Activated CD8-positive, alpha-beta T cell treated with anti-CD3 and anti-CD28 coated beads, Interleukin-2, amount 10 ng/mL, durations not matched to agents 7 days and 5 days (primary cell): ENCODE results near the gene ARNT2. TPM values are rescaled to one million over a fixed set of nuclear protein-coding genes. Genes with fewer than 3 reads are reported as not detected.
A peak's percentile ranks its signal among the peaks of the same experiment; 100 is the strongest.

ENCODE experiments used
- ATAC-seq: fragments of 150-1000 bp; cut with Tn5 transposase; one replicate; pipeline ENCODE4 v1.10.0; 2021; ENCODE audit warnings: moderate library complexity
- CTCF ChIA-PET: fragments of 350-600 bp; sonication (Branson Sonifier 250); formaldehyde crosslinking; loops from one replicate; lab custom pipeline; 2021; ENCODE audit warnings: antibody characterized with exemption; lab: Charles Lee
- POLR2A ChIA-PET: fragments of 350-600 bp; sonication (Branson Sonifier 250); formaldehyde crosslinking; loops from one replicate; lab custom pipeline; 2021; ENCODE audit warnings: antibody characterized with exemption; lab: Charles Lee
- DNase-seq: peaks from one replicate; pipeline ENCODE4 v3.0.0-alpha.2; 2020
- H3K27ac Mint-ChIP-seq: one replicate; pipeline ENCODE4 v1.8.0; 2021; ENCODE audit warnings: mild to moderate bottlenecking, mixed read lengths
- H3K27me3 Mint-ChIP-seq: one replicate; pipeline ENCODE4 v1.8.0; 2021; ENCODE audit warnings: low read depth, mixed read lengths
- H3K36me3 Mint-ChIP-seq: one replicate; pipeline ENCODE4 v1.8.0; 2021; ENCODE audit warnings: low read depth, mixed read lengths
- H3K4me1 Mint-ChIP-seq: one replicate; pipeline ENCODE4 v1.8.0; 2021; ENCODE audit warnings: low read depth, mixed read lengths
- H3K4me3 Mint-ChIP-seq: one replicate; pipeline ENCODE4 v1.8.0; 2021; ENCODE audit warnings: mild to moderate bottlenecking, mixed read lengths
- H3K9me3 Mint-ChIP-seq: one replicate; pipeline ENCODE4 v1.8.0; 2022; ENCODE audit warnings: mixed read lengths; ENCODE audit not compliant: insufficient read depth
- total RNA-seq, 2 experiments: library from RNA; stranded (reverse); gene quantifications; one replicate each; pipeline ENCODE4 v1.2.3, GENCODE V29; 2021

Gene ARNT2
- total RNA-seq, 2 experiments from 2014 or later, result not detected

DNA sequence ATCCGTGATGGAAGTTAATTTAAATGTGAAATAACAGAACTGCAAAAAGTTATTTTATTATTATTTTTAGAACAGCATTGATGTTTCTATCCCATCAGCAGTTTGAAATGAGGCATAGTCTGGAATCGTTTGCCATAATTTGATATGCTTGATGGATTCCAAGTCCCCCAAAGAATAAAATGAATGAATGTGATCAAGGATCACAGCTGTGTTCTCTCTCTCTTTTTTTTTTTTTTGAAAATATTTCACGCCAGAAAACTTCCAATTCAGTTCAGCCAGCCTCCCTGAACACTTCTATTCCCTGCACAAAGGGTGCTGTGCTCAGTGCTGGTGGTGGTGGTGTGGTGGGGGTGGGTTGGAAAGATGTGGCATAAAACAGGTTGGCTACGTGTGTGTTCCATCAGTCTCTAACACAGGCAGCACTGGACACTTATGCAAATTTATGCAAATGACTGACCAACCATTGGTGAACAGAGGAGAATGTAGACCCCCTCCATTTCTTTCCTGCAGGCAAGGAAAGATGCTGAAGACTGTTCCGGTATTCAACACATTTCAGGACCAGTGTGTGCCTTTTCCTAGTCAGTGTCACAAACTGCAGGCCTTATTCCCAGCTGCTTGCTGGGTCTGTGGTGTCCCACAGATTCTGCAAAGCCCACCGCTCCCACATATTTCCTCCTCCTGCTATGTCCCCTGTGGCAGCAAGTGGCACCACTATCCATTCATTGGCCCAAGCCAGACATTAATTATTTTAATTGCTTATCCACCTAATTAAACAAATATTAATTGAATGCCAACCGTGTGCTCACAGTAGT, 10.6 kb downstream of the ARNT2 start:
- ChIA-PET CTCF (no interaction called here), POLR2A (no interaction called here)
- peaks cover 20% of the 10 kb centered on the region for H3K27me3 Mint-ChIP-seq

DNA sequence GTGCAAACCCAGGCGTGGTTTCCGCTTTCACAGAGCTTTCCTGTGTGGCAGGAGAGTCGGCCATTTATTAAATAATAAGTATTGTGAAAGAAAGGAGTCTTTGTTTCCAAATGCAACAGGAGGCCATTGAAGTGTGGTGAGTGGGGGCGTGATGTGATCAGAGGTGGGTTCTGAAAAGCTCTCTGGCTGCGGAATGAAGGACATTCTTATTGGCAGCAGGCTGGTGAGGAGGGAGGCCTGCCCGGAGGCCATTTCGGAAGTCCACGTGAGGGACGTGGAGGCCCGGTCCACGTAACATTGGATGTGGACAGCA, 11.1 kb downstream of the ARNT2 start:
- peaks cover 14% of the 10 kb centered on the region for H3K27me3 Mint-ChIP-seq

More for the DNA sequence above, 10.6 kb downstream of the ARNT2 start:
- no peaks in the 10 kb centered on the region for H3K9me3 Mint-ChIP-seq
- no peak overlapping the region for H3K4me3 Mint-ChIP-seq
- H3K36me3 Mint-ChIP-seq, result no peaks in the 10 kb centered on the region
- H3K4me1 Mint-ChIP-seq, result no peaks in the 10 kb centered on the region
- ATAC-seq (no peak), DNase-seq (no peak)
- no peak overlapping the region for H3K27ac Mint-ChIP-seq

DNA sequence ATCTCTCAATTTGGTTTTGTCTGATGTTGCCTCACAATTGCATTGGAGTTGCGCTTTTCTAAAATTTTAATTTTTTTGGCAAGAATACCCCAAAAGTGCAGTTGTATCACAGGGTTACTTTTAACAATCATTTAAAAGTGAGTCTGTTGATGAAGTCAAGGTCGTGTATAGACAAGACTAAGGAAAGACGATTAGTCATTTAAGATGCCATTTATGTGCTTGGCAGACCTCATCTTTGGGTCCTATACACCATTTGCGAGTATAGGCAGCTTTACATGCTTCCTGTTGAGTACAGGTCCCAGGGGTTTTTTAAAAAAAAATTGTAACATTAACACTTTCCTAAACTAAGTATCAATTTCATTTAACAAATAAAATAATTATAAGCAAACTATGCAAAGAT, 12.5 kb downstream of the ARNT2 start:
- Mint-ChIP-seq H3K4me1 (no peaks in the 10 kb centered on the region), H3K4me3 (no peak overlapping the region), H3K36me3 (no peaks in the 10 kb centered on the region), H3K9me3 (no peaks in the 10 kb centered on the region), H3K27me3 (peaks cover 11% of the 10 kb centered on the region), H3K27ac (no peak overlapping the region)
- ChIA-PET CTCF (no interaction called here), POLR2A (no interaction called here)
- DNase-seq (no peak), ATAC-seq (no peak)

More for the DNA sequence above, 11.1 kb downstream of the ARNT2 start:
- DNase-seq (no peak), ATAC-seq (no peak)
- Mint-ChIP-seq H3K4me3 (no peak overlapping the region), H3K36me3 (no peaks in the 10 kb centered on the region), H3K27ac (no peak overlapping the region), H3K4me1 (no peaks in the 10 kb centered on the region), H3K9me3 (no peaks in the 10 kb centered on the region)
- POLR2A ChIA-PET, result no interaction called here
- CTCF ChIA-PET, result interaction anchor here (0.6 kb wide), 1 partner anchor 279 kb away, joined by 3 read pairs; no protein-coding TSS in a partner anchor

DNA sequence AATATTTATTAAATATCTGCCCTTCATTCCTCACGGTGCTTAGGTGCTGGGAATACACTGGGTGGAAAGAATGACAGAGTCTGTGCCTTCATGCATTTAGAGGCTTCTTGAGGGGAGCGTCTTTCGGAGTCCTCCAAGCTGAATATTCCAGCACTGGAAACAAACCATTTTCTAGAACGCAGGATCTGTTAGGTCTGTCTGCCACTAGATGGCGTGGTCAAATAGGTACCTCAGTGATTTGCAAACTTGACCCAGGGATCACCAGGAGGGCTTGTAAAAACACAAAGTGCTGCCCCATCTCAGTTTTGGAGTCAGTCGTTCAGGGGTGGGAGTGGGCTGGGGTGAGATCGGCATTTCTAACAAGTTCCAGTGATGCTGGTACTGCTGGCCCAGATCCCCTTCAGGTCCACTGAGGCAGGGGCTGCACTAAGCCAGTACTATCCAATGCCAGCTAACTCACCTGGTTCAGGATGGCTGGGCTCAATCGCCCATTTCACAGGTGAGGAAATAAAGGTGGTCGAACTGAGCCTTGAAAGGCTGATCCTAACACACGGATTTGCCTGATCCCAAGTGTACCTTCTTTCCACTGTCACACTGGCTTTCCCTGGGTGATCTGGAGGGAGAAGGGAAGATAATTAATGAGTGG, 14.8 kb downstream of the ARNT2 start:
- Mint-ChIP-seq H3K4me1 (no peaks in the 10 kb centered on the region), H3K27ac (no peak overlapping the region), H3K36me3 (no peaks in the 10 kb centered on the region), H3K9me3 (no peaks in the 10 kb centered on the region), H3K4me3 (no peak overlapping the region), H3K27me3 (peaks cover 15% of the 10 kb centered on the region)
- CTCF ChIA-PET, result interaction anchor here (0.8 to 1.3 kb wide), 3 partner anchors 12 to 169 kb away, joined by 3 to 4 read pairs (median 4); no protein-coding TSS in a partner anchor
- ATAC-seq, result no peak
- DNase-seq, result peak; percentile 26
- POLR2A ChIA-PET, result no interaction called here

DNA sequence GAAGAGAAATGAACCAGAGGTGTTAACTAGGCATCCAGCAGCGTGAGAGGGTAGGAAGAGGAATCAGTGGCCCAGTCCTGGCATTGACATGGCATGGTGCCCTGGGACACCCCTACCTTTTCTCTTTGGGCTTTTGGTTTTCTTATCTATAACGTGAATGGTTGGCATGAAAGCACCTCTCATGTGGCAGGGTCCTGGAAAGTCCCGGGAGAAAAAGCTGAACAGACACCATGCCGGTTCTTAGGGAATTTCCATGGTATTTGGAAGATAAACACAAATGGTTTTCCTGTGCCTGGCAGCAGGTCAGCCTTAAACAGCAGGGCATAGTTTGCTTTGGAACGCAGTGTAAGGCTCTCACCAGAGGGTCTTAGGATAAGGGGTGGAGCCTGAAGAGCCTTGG, 15.4 kb downstream of the ARNT2 start:
- H3K4me3 Mint-ChIP-seq, result no peak overlapping the region
- POLR2A ChIA-PET, result no interaction called here
- H3K9me3 Mint-ChIP-seq, result no peaks in the 10 kb centered on the region
- peaks cover 15% of the 10 kb centered on the region for H3K27me3 Mint-ChIP-seq
- ATAC-seq (no peak), DNase-seq (no peak)
- H3K27ac Mint-ChIP-seq, result no peak overlapping the region
- CTCF ChIA-PET, result interaction anchor here (1.3 kb wide), 1 partner anchor 13 kb away, joined by 4 read pairs; no protein-coding TSS in a partner anchor
- H3K4me1 Mint-ChIP-seq, result no peaks in the 10 kb centered on the region
- no peaks in the 10 kb centered on the region for H3K36me3 Mint-ChIP-seq

DNA sequence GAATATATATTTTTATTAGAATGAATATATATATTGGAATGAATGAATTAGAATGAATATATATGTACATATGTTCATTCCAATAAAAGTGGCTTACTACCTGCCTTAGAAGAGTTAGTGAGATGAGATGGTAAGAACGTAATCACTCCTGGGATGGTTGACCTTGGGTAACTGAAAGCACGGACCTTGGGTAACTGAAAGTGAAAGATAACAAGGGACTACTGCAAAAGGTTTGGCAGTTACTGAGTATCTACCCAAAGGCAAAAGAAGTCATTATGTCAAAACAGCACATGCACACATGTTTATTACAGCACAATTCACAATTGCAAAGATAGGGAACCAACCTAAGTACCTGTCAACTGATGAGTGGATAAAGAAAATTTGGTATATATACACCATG, 16.5 kb downstream of the ARNT2 start:
- POLR2A ChIA-PET, result no interaction called here

DNA sequence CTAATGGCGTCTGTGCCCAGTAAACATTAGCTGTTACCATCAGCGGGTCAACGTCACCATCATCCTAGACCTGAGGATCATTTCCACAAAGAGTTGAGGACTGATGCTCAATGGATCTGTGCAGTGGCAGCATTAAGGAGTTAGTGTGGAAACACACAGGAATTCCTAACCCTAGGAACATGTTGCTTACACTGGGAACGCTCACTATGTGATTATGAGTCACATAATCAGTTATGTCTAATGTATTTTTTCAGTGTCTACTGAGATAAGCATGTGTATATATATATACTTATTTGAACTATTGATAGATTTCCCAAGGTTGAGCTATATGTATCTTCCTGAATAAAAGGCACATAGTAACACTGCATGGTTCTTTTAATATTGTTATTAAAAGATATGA, 19.0 kb downstream of the ARNT2 start:
- H3K9me3 Mint-ChIP-seq, result no peaks in the 10 kb centered on the region
- CTCF ChIA-PET, result interaction anchor here (0.8 kb wide), 1 partner anchor 24 kb away, joined by 3 read pairs; no protein-coding TSS in a partner anchor
- DNase-seq, result no peak
- H3K4me3 Mint-ChIP-seq, result no peak overlapping the region
- no peak for ATAC-seq
- no peaks in the 10 kb centered on the region for H3K4me1 Mint-ChIP-seq
- peaks cover 11% of the 10 kb centered on the region for H3K27me3 Mint-ChIP-seq
- H3K36me3 Mint-ChIP-seq, result no peaks in the 10 kb centered on the region
- POLR2A ChIA-PET, result no interaction called here
- no peak overlapping the region for H3K27ac Mint-ChIP-seq

More for the DNA sequence above, 16.5 kb downstream of the ARNT2 start:
- CTCF ChIA-PET, result no interaction called here
- Mint-ChIP-seq H3K36me3 (no peaks in the 10 kb centered on the region), H3K27me3 (peaks cover 15% of the 10 kb centered on the region), H3K4me1 (no peaks in the 10 kb centered on the region), H3K9me3 (no peaks in the 10 kb centered on the region), H3K27ac (no peak overlapping the region), H3K4me3 (no peak overlapping the region)
- DNase-seq, result no peak
- no peak for ATAC-seq

DNA sequence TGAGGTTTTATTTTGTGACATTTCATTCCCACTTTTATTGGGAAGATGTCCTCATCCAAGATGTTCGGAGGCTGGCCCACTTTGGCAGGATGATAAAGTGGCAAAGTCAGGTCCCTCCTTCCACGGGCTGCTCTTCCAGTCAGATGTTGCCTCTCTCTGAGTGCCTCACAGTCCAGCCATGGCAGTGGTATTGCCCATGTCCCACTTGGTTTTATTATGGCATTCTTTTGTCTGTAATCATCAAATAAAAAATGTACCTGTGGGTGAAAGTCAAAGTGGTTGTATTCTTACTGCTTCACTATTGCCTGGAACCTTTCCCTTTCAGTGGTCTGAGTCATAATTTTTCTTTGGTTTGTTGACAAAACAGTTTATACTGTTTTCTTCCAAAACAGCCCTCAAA, 20.2 kb downstream of the ARNT2 start:
- DNase-seq (no peak), ATAC-seq (no peak)
- Mint-ChIP-seq H3K4me3 (no peak overlapping the region), H3K4me1 (no peaks in the 10 kb centered on the region), H3K27ac (no peak overlapping the region), H3K36me3 (no peaks in the 10 kb centered on the region), H3K27me3 (peaks cover 11% of the 10 kb centered on the region), H3K9me3 (no peaks in the 10 kb centered on the region)
- ChIA-PET POLR2A (no interaction called here), CTCF (no interaction called here)

DNA sequence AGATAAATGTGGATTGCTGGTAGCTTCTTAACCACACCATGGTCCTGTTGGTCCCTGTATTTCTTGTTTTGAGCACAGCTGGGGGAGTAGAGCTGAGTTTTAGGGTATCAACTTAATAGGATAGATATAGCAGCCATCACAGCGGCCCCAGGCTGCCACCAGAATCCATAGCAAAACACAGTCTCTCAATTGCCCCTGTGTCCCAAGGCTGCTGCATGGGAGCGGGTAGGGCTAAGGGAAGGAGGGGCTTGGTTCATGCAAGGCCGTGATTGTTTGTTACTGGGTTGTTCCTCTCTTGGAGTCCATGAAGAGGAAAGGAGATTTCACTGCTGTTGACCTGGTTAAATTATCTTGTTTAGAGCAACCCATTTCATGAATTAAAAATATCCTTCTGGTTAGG, 22.1 kb downstream of the ARNT2 start:
- ChIA-PET CTCF (no interaction called here), POLR2A (no interaction called here)
- no peak for DNase-seq
- Mint-ChIP-seq H3K27ac (no peak overlapping the region), H3K9me3 (no peaks in the 10 kb centered on the region), H3K4me1 (no peaks in the 10 kb centered on the region), H3K4me3 (no peak overlapping the region), H3K36me3 (no peaks in the 10 kb centered on the region), H3K27me3 (peaks cover 10% of the 10 kb centered on the region)
- ATAC-seq, result no peak

DNA sequence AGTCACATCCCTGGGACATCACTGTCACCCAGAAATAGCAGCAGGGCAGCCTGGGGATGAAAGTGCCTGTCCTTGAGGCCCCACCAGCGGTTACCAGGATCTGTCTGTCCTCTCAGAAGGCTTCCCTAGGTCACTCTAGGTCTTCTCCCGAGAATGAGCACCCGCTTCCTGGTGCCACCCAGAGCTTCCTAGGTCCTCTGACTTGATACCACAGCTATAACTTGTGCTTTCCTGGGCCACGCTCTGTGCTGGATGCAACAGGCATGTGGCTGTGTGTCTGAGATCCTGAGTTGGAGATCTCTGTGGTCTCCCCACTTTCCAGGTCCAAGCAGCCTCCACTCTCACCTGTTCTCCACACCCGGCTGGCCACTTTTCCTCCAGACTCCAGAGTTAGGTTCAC, 25.8 kb downstream of the ARNT2 start:
- H3K4me1 Mint-ChIP-seq, result no peaks in the 10 kb centered on the region
- no peaks in the 10 kb centered on the region for H3K9me3 Mint-ChIP-seq
- ChIA-PET POLR2A (no interaction called here), CTCF (interaction anchor here (2.4 kb wide), 1 partner anchor 26 kb away, joined by 7 read pairs; no protein-coding TSS in a partner anchor)
- no peaks in the 10 kb centered on the region for H3K36me3 Mint-ChIP-seq
- H3K27ac Mint-ChIP-seq, result no peak overlapping the region
- ATAC-seq (no peak), DNase-seq (no peak)
- peaks cover 3% of the 10 kb centered on the region for H3K27me3 Mint-ChIP-seq
- no peak overlapping the region for H3K4me3 Mint-ChIP-seq

DNA sequence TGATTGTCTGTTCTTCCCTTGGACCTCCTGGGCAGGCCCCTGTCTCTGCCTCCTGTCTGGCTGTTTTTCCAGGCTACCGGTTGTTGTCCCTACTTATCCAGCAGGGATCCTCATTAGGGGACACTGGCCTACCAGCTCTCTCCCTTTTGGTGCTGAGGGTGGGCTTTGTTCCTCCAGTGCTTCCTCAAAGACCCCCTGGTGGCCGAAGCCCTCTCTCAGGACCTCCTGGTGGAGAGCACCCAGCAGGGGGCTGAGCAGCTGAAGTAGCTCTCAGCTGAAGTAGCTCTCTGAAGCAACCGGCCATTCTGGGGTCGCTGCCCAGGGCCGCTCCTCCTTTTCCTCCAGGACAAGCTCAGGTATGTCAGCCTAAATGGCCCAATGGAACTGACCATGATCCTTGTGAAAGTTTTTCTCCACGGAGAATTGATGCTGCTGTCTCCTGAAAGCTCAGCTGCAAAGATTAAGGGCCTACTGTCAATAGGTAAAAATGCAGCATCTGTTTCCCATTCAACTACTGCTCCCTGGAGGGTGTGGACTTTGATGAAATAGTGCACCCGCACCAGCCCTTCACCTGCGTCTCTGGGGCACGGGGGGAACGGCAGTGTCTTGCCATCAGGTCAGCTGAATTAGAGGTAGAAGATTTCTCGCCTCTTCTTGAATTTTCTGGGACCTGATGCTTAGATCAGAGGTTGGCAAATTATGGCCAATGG, 27.6 kb downstream of the ARNT2 start:
- H3K9me3 Mint-ChIP-seq, result no peaks in the 10 kb centered on the region
- no peaks in the 10 kb centered on the region for H3K4me1 Mint-ChIP-seq
- DNase-seq, result no peak
- H3K4me3 Mint-ChIP-seq, result no peak overlapping the region
- H3K27me3 Mint-ChIP-seq, result peaks cover 3% of the 10 kb centered on the region
- POLR2A ChIA-PET, result no interaction called here
- no peak for ATAC-seq
- CTCF ChIA-PET, result interaction anchor here (0.7 kb wide), 1 partner anchor 13 kb away, joined by 3 read pairs; no protein-coding TSS in a partner anchor
- H3K36me3 Mint-ChIP-seq, result no peaks in the 10 kb centered on the region
- H3K27ac Mint-ChIP-seq, result no peak overlapping the region

DNA sequence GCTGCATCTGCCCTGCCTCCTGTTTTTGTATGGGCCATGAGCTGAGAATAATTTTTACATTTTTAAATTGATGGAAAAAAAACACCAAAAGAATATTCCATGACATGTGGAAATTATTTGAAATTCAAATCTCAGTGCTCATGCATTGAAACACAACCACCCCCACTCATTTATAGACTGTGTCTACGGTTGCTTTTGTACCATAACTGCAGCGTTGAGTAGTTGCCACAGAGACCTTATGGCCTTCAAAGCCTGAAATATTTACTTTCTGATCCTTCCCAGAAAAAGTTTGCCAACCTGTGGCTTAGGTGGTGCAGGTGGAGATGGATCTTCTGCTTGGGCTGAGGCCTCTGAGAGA, 28.1 kb downstream of the ARNT2 start:
- DNase-seq (no peak), ATAC-seq (no peak)
- no peaks in the 10 kb centered on the region for H3K27me3 Mint-ChIP-seq
- no peaks in the 10 kb centered on the region for H3K4me1 Mint-ChIP-seq
- ChIA-PET CTCF (interaction anchor here (0.7 kb wide), 1 partner anchor 14 kb away, joined by 3 read pairs; no protein-coding TSS in a partner anchor), POLR2A (no interaction called here)
- no peaks in the 10 kb centered on the region for H3K9me3 Mint-ChIP-seq
- no peaks in the 10 kb centered on the region for H3K36me3 Mint-ChIP-seq
- no peak overlapping the region for H3K27ac Mint-ChIP-seq
- H3K4me3 Mint-ChIP-seq, result no peak overlapping the region
